HG02885 (cell line): ENCODE measurements around the gene CAST.

Experiments
- ATAC-seq: cut with Tn5 transposase; IDR thresholded peaks from one replicate; pipeline ENCODE4 v1.9.1; 2021; ENCODE audit warnings: mild to moderate bottlenecking; ENCODE audit not compliant: unreplicated experiment, poor library complexity

The CAST gene

DNA sequence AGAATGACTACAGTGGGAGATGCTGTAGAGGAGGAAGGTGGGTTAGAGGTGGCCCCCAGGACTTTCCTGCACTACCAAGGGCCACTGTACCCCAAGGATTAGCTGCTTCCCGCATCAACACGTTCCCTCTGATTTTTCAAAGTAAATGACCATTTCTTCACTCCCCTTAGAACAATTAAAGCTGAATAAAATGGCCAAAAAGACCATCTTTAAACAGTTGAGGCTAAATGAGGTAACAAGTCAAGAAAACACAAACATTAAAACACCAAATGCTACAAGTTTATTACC, 146.3 kb downstream of the CAST start:
- ATAC-seq: no peak

GRCh38 chr5:96808868-96809558, 146.8 kb downstream of the CAST start:
- no peak for ATAC-seq

DNA sequence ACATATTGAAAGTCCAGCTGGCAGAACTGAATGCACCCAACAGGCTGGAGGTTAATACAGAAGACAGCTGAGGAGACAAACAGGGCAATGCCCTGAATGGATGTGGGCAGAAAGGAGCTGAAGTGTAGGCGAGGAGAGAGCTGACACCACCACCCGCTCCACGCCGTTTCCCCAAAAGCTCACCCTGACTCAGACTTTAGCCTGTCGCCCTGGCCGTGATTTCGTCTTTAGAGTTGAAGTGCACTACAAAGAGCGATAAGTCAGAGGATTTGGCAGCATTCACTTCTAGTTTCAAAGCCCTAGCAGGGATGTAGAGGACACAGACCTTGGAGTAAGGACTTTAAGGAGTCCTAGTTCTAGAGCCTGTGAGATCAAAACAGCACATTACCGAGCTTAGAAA, 147.7 kb downstream of the CAST start:
- ATAC-seq: no peak

DNA sequence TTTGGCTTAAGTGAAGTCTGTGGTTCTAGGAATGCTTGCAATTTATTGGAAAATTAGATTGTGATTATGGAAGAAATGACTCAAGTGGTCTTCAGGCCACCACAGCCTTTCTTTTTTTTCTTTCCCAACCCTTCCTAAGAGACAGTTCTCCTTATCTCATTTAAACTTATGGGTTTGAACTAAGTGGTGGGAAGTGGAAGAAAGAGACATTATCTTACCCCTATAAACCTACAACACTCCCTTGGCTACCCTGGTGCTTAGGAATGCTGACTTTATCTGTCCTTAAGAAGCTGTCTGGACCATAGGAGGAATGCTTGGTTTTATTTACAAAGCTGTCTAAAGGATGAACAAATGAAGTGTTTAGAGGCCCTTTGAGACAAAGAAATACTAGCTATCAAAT, 150.7 kb downstream of the CAST start:
- no peak for ATAC-seq

DNA sequence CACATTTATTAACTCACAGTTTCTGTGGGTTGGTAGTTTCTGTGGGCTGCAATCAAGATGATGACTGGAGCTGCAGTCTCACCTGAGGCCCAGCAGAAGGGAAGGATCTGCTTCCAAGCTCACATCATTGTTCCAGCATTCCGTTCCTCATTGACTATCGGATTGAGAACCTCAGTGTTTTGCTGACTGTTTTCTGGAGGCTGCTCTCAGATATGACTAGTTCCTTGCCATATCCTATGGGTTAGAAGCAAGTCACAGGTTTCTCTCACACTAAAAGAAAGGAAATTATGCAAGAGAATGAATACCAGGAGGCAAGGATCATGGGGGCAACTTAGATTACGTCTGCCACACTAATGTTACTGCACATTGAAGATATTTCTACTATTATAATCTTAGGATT, 151.9 kb downstream of the CAST start:
- no peak for ATAC-seq

GRCh38 chr5:96816411-96816939, 154.3 kb downstream of the CAST start:
- ATAC-seq: peak; percentile 82

DNA sequence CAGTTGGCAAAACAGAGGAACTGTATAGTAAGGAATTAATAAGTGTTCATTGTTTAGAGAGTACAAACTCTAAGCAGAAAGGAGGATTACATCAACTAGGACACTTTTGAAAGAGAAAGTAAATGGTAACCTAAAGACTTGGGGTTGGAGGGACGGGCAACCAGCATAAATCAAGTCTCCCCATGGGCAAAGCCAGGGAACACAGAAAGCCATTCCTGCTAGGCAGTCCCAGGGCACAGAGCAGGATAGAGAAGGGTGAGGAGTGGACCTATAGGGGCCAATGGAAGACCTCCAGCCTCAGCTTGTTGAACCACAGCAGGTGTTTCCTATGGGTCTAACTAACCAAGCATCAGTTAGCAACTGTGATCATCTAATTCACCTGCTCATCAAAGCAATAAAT, 154.8 kb downstream of the CAST start:
- peak; percentile 40 for ATAC-seq

DNA sequence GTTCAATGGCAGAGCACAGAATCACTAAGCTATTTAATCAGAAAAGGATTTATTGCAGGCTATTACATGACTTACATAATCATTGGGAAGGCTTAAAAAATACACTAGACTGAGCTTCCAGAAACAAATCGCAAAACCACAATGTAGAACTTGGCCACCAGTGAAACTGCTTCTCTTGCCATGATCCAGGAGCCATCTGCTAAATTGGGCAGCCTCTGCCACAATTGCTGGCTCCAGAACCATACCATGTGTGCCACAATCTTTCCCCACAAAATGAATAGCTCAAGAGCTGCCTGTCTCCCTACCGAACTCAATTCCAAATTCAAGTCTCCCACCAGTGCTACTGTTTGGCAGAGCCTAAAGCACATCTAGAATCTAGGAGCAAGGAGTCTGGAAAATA, 155.3 kb downstream of the CAST start:
- no peak for ATAC-seq

- ATAC-seq: no peak
Measured at GRCh38 chr5:96818125-96818788, 156.1 kb downstream of the CAST start.

GRCh38 chr5:96819806-96820205, 157.6 kb downstream of the CAST start:
- no peak for ATAC-seq

DNA sequence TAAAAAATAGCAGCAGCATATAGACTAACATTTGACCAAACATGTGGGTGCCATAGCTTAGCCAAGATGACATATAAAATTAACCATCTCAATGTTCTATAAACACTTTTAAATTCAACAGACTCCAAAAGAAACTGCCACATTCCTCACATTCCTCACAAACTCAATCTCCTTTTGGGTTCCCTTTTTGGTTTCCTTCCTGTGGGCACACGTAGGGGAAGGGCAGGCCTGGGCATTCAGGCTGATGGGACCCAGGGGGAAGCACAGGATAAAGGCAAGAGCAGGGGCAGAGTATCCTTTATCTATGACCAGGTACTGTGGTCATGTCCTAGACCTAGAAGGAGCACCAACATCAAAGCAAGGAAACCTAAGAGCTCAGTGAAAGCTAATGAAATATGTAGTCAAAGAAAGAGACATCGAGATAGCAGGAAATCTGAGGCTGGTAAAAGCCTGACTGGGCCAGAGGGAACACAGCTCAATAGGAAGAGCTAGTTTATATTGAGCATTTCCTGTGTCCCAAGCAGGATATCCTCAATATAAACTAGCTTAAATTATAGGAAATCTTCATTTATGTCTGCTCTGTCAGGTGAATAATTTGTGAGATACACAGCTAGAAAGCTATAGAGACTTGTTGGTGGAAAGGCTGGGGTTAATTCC, 159.2 kb downstream of the CAST start:
- ATAC-seq: no peak

GRCh38 chr5:96822686-96823459, 160.7 kb downstream of the CAST start:
- no peak for ATAC-seq

GRCh38 chr5:96823900-96824380, 161.8 kb downstream of the CAST start:
- peak; percentile 66 for ATAC-seq
